COLO668 (cell line): ENCODE measurements around the gene GREM1.

ENCODE experiments used
- DNase-seq: peaks from one replicate; lab custom pipeline; 2025; ENCODE audit not compliant: unreplicated experiment; lab: John Stamatoyannopoulos, UW

GREM1 gene

DNA sequence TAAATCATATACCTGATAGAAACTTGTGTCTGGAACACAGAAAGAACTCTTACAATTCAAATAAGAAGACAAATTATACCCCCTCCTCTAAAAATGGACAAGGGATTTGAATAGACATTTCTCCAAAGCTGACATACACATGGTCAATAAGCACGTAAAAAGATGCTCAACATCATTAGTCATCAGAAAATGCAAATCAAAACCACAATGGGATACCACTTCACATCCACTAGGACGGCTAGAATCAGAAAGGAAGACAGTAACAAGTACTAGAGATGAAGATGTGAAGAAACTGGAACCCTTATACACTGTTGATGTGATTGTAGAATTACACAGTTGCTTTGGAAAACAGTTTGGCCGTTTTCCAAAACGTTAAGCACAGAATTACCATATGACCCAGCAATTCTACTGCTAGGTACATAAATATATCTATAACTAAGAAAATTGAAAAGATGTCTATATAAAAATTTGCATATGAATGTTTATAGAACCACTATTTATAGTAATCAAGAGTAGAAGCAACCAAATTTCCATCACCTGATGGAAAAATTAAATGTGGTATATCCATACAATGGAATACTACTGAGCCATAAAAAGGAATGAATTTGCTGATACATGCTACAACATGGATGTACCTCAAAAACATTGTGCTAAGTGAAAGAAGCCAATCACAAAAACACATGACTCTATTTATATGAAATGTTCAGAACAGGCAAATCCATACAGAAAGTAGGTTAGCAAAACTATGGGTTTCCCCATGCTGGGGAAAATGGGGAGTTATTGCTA is 60.8 kb downstream of the GREM1 start:
- no peak for DNase-seq

DNA sequence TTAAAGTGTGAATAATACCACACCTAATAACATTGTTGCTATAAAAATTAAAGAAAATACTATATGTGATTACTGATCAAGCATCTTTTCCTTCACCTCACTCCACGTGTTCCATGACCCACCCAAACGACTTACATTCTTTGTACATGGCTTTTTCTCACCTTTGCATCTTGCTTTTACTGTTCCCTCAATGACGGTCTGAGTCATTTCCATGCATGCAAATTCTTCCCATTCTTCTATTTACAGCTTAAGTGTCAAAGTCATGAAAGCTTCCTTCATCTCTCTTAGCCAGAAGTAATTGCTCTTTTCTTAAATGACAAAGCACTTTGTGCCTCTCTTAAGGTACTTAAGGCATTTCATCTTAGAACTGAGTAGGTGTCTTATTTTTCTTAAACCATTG is 64.0 kb downstream of the GREM1 start:
- DNase-seq = no peak

DNA sequence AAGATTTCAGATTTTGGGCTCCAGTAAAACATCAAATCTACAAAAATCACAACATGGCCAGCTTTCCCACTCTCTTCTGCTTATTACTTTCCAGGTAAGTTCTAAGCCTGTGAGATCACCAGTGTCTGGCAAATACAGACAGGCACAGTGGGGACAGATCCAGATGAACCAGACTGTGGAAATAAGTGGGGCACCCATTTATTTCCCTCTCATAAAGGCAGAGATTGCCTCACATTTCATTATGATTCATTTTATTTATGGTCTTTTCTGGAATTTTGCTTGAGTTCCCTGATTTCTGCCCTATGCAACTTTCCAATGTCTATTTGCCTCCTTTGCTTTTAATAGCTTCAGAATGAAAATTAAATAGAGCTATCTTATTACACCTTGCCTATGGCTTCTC is 66.8 kb downstream of the GREM1 start:
- DNase-seq = no peak

DNA sequence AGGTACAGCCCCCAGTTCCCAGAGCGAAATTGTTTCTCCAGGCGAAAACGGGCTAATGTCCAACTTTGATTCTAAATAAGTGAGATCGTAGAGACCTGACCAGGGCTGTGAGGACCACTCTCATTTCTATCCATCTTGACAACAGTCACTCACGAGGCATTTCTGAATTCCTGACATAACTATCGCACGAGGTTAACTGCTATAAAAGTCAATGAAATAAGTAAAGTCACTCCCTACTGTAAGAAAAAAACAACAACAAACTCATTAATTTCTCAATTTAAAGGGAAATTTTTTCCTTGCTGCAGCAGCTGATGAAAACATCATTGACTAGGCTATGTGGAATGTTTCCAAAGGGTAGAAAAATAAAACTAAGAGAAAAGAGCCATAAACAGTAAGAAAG is 69.1 kb downstream of the GREM1 start:
- no peak for DNase-seq

DNA sequence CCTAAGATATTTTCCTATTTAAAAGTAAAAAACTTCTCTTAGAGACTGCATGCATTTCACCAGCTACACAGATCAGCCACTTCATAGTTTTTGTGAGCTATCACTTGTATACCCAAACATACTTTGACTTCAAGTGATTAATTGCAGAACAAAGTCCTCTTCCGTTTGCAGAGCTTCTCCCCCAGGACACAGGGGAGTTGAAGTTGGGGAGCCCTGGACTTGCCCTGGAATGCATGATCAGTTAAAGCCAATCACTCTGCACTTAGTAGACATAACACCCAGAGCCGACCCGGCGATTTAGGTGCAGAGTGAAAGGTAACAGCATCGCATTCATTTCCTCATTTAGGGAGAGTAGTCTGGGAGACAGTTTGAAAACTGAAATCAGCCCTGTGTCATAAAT is 70.1 kb downstream of the GREM1 start:
- DNase-seq = no peak

DNA sequence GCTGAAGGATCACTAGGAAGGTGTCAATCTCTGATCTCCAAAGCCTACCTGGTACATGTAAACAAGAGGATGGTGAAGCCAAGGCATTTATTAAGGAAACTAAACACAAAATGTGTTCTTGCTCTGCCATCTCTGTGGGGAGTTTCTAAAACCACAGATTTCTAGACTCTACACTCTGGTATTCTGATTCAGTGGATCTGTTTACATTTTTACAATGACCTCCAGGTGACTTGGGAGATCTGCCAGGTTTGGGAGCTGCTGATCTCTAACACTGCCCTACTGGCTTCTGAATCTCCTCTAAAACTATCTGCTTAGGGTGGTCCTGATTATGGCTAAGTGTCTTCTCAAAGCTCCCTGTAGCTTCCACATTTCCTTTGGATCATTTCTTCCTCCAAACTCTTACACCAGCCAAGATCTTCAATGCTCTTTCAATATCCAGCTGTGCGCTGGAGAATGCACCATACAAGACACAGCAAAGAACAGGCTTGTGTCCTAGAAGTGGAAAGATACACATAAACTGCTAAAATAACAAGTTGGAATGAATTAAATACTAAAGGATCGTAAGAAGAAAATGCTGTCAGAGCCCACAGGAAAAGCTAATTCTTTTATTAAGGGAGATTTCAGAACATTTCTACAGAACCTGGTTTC is 72.7 kb downstream of the GREM1 start:
- no peak for DNase-seq

DNA sequence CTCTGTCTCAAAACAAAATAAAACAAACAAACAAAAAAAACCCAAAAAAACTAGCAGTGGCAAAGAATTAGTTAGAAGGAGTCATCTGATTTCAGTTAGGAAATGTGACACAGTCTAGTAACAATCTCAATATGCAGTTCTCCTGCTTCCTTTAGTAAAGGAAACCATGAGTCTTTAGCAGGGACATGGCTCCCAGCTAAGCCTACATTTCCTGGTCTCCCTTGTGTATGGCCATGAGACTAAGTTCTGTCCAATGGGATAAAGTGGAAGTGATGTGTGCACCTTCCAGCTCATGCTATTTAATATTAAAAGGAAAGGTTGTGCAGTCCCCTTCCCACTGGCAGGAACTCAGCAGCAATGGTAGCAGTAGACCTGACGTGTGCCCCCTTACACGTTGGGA is 74.6 kb downstream of the GREM1 start:
- no peak for DNase-seq
